ENCODE data around the gene AATF.

GRCh38 chr17:37019741-37020129, 71.0 kb downstream of the AATF start:
- TF ChIP-seq CTCF (IDR thresholded peaks at IDR 0.05), result no peak
- no peak for TF ChIP-seq POLR2A (IDR thresholded peaks at IDR 0.05)

Measured in Peyer's patch (tissue), 4 donors.